HUES6 (cell line): Measurements from ENCODE around the gene GMPPA.

ENCODE experiments used
- H3K27ac ChIP-seq: 2 replicates; pipeline ENCODE4 v1.7.0; 2013; ENCODE audit warnings: low read depth, mild to moderate bottlenecking, low read length, inconsistent platforms
- H3K27me3 ChIP-seq: 2 replicates; pipeline ENCODE4 v1.6.1; 2013; ENCODE audit warnings: low read length; ENCODE audit not compliant: control insufficient read depth, insufficient read depth
- H3K36me3 ChIP-seq: 2 replicates; pipeline ENCODE4 v1.6.1; 2013; ENCODE audit warnings: low read length; ENCODE audit not compliant: control insufficient read depth, insufficient read depth
- H3K4me1 ChIP-seq: 2 replicates; pipeline ENCODE4 v1.6.1; 2013; ENCODE audit warnings: low read length; ENCODE audit not compliant: control insufficient read depth, insufficient read depth
- H3K4me3 ChIP-seq: 2 replicates; pipeline ENCODE4 v1.5.1; 2013; ENCODE audit warnings: low read depth, low read length
- H3K9ac ChIP-seq: one replicate; pipeline ENCODE4 v1.6.1; 2013; ENCODE audit warnings: mild to moderate bottlenecking, low read length
- H3K9me3 ChIP-seq: 2 replicates; pipeline ENCODE4 v1.6.1; 2013; ENCODE audit warnings: low read depth, low read length; ENCODE audit not compliant: control insufficient read depth, insufficient read depth

GMPPA gene

DNA sequence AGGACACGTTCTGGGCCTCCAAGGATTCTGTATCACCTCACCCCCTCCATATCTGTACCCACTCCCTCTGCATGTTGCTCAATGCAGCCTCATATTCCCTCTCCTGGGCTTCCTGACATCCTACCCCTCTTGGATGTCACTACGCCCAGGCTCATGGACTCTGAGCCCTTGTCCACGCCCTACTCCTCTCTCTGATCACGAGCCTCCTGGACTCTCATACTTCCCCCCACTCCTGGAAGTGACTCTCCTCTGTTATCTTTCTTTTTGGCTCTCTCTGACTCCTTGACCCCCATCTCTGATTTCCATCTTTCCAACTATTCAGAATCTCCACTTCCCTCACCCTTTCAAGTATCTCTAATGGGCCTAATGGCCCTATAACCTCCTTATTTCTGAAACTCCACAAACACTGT is 47.3 kb downstream of the GMPPA start:
- Histone ChIP-seq H3K4me1 (peaks cover 12% of the 10 kb centered on the region; the same call in 1 of the 2 replicates), H3K9me3 (no peaks in the 10 kb centered on the region), H3K36me3 (peaks cover 16% of the 10 kb centered on the region), H3K27me3 (peaks cover 32% of the 10 kb centered on the region), H3K4me3 (no peak overlapping the region), H3K27ac (no peak overlapping the region), H3K9ac (no peak overlapping the region)

DNA sequence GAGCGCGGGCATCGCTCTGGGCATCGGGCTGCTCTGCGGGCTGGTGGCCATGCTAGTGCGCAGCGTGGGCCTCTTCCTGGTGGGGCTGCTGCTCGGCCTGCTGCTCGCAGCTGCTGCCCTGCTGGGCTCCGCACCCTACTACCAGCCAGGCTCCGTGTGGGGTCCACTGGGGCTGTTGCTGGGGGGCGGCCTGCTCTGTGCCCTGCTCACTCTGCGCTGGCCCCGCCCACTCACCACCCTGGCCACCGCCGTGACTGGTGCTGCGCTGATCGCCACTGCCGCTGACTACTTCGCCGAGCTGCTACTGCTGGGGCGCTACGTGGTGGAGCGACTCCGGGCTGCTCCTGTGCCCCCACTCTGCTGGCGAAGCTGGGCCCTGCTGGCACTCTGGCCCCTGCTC is 48.9 kb downstream of the GMPPA start:
- Histone ChIP-seq H3K36me3 (peaks cover 11% of the 10 kb centered on the region; the same call in 1 of the 2 replicates), H3K27me3 (peaks cover 37% of the 10 kb centered on the region), H3K9me3 (no peaks in the 10 kb centered on the region), H3K9ac (no peak overlapping the region), H3K4me1 (peaks cover 10% of the 10 kb centered on the region; the same call in 1 of the 2 replicates), H3K4me3 (no peak overlapping the region), H3K27ac (no peak overlapping the region)

DNA sequence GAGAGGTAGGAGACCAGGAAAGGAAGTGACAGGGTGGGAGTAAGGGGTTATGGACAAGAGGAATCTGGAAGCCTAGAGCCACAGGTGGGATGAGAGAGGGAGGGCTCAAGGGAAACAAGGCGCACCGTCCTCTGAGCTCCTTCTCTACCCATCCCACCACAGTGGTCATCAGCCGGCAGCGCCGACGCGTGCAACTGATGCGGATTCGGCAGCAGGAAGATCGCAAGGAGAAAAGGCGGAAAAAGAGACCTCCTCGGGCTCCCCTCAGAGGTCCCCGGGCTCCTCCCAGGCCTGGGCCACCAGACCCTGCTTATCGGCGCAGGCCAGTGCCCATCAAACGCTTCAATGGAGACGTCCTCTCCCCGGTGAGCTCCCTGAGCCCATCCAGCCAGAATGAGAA is 50.3 kb downstream of the GMPPA start:
- peaks cover 16% of the 10 kb centered on the region; the same call in 1 of the 2 replicates for H3K4me1 ChIP-seq
- no peaks in the 10 kb centered on the region for H3K9me3 ChIP-seq
- no peak overlapping the region for H3K27ac ChIP-seq
- no peak overlapping the region for H3K9ac ChIP-seq
- peaks cover 11% of the 10 kb centered on the region; the same call in 1 of the 2 replicates for H3K36me3 ChIP-seq
- peaks cover 50% of the 10 kb centered on the region for H3K27me3 ChIP-seq
- no peak overlapping the region for H3K4me3 ChIP-seq

DNA sequence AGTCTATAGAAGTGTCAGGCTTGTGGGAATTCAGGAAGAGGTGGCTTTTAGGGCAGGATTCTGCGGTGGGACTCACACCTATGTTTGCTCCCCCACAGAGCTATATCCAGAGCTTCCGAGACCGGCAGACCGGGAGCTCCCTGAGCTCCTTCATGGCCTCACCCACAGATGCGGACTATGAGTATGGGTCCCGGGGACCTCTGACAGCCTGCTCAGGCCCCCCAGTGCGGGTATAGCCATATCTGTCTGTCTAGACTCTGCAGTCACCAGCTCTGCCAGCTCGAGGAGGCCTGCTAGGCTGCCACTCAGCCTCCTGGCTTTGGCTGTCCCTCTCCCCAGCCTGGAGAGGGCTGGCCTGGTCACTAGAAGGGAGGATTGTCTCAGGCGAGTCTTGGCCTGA is 50.9 kb downstream of the GMPPA start:
- no peak overlapping the region for H3K27ac ChIP-seq
- H3K9ac ChIP-seq: no peak overlapping the region

DNA sequence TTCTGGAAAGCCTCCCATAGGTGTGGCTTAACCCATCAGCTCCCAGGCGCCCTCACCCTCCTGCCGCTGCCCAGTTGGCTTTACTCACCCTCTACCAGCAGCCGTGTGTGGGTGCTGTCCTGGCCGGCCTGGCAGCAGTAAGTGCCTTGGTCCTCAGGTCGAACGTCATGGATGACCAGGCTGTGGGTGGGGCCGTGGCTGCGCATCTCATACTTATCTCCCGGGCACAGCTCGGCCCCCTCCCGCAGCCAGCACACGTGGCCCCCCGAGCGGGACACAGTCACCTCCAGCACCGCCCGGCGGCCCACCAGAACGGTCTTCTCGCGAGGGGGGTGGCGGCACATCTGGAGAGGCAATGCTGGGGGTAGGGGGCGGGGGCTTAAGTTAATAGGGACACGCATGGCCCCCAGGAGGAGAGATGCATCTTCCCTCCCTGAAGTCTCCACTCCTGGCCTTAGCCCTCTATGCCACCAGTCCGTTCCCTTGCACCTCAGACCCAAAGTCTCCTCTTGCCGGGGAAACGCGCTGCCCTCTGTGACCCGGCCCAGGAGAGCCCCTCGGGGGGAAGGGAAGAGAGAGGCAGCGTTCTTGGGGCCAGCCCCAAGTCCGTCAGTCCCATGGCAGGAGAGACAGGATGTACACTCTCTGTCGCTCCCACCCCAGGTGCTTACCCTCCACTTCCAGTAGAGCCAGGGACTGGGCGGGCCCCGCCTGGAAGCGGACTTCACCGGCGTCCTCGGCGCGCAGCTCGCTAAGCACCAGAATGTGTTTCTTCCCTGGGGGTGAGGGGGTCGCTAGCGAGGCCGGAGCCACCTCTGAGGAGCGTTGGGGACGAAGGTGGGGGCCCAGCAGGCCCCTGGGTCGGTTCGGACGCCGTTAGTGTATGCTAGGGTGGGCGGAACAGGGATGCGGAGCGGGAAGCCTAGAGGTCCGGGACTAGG is 53.0 kb downstream of the GMPPA start:
- Histone ChIP-seq H3K36me3 (peaks cover 19% of the 10 kb centered on the region), H3K4me1 (peaks cover 12% of the 10 kb centered on the region; the same call in 1 of the 2 replicates), H3K4me3 (peak overlapping the region; percentile 84), H3K9me3 (no peaks in the 10 kb centered on the region), H3K9ac (peak overlapping the region; percentile 73), H3K27ac (peak overlapping the region; percentile 48; the same call in 1 of the 2 replicates), H3K27me3 (peaks cover 28% of the 10 kb centered on the region)

More for the DNA sequence above, 50.9 kb downstream of the GMPPA start:
- Histone ChIP-seq H3K36me3 (peaks cover 11% of the 10 kb centered on the region; the same call in 1 of the 2 replicates), H3K4me1 (peaks cover 13% of the 10 kb centered on the region; the same call in 1 of the 2 replicates), H3K4me3 (no peak overlapping the region), H3K9me3 (no peaks in the 10 kb centered on the region), H3K27me3 (peaks cover 47% of the 10 kb centered on the region)

DNA sequence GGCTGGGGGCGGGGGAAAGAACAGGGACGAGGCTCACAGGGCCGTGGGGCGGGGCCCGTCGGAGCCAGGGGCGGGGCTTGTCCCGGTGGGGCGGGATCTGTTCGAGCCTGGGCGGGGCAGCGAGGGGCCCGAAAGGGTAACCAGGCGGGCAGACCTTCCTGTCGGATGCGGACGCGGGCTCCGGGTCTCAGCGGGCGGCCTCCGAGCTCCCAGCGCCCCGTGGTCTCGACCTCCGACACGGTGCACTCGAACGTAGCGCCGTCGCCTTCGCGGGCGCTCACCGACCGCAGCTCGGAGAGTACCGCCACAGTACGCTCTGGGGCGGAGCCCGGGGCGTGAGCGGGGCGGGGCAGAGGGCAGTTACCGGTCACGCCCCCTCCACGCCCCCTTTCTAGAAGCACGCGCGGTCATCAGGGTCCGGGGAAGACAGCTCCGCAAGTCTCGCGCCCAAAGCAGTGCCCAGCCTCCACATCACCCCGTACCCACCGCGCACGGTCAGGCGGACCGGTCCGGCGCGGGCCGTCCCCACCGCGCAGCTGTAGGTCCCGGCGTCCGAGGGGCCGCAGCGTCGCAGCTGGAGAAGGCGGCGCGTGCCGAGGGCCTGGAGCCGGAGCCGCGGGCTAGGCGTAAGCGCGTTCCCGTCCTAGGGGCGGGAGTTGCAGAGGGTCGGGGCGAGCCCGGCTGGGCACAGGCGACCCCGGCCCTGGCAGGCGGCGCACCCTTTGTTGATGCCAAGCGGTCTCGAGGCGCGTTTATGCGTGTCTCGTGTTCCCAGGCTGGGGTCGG is 53.9 kb downstream of the GMPPA start:
- Histone ChIP-seq H3K27me3 (peaks cover 28% of the 10 kb centered on the region), H3K9ac (peak overlapping the region; percentile 73), H3K36me3 (peaks cover 21% of the 10 kb centered on the region), H3K4me1 (peaks cover 12% of the 10 kb centered on the region; the same call in 1 of the 2 replicates), H3K9me3 (no peaks in the 10 kb centered on the region), H3K4me3 (peak overlapping the region; percentile 84), H3K27ac (no peak overlapping the region)

DNA sequence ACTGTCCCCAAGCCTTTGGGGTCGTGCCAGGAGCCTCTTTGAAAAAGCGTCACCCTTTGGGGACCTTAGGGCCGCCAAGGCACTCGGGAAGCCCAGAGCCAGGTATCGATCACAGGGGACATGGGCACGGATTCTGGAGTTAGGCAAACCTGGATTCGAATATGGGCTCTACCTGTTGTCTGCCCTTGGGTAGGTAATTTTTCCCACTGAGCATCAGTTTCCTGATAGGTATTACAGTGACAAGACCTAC is 54.4 kb downstream of the GMPPA start:
- Histone ChIP-seq H3K9me3 (no peaks in the 10 kb centered on the region), H3K9ac (peak overlapping the region; percentile 53), H3K4me1 (peaks cover 12% of the 10 kb centered on the region; the same call in 1 of the 2 replicates), H3K27me3 (peaks cover 28% of the 10 kb centered on the region), H3K27ac (no peak overlapping the region), H3K4me3 (peak overlapping the region; percentile 84), H3K36me3 (peaks cover 17% of the 10 kb centered on the region)

DNA sequence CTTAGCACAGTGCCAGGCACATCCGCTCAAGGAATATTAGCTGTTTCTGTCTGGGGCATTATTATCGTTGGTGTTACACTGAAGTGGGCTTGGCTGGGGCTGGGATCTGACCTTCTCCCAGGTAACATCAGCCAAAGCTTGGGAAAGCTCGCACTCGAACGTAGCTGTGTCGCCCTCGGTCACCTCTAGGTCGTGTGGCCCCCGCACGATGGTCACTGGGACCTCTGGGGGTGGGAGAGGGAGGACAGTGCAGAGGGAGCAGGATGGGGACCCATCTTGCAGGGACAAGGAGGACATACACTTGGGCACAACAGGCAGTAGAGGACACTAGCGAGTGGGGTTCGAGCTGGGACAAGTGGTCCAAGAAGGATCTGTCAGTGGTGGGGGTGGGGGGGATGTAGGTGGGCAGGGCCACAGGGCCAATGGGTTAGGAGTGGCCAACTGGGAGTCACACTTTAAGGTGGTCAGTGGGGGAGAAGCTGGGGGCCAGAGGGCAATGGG is 54.8 kb downstream of the GMPPA start:
- H3K9ac ChIP-seq: no peak overlapping the region
- no peaks in the 10 kb centered on the region for H3K9me3 ChIP-seq

DNA sequence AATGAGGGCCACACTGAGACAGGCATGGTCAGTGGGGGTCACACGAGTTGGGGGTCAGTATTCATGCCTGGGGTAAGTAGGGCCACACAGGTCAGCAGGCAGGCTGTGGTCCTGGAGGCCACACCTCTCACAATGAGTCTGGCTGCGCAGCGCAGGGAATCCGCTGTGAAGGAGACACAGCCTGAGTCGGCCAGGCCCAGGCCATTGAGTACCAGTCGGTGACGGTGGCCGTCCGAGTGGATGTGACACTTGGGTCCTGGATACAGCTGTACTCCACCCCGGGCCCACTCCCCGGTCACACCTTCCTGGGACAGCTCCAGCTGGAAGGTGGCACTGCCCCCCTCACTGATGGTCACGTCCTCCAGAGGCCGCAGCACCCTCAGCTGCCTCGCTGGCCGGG is 55.7 kb downstream of the GMPPA start:
- no peak overlapping the region for H3K27ac ChIP-seq
- H3K4me3 ChIP-seq: no peak overlapping the region
- no peaks in the 10 kb centered on the region for H3K9me3 ChIP-seq
- H3K27me3 ChIP-seq: peaks cover 28% of the 10 kb centered on the region
- H3K36me3 ChIP-seq: peaks cover 20% of the 10 kb centered on the region
- H3K9ac ChIP-seq: no peak overlapping the region
- H3K4me1 ChIP-seq: peaks cover 12% of the 10 kb centered on the region; the same call in 1 of the 2 replicates

More for the DNA sequence above, 54.8 kb downstream of the GMPPA start:
- Histone ChIP-seq H3K27ac (no peak overlapping the region), H3K27me3 (peaks cover 28% of the 10 kb centered on the region), H3K36me3 (peaks cover 14% of the 10 kb centered on the region), H3K4me3 (peak overlapping the region; percentile 84), H3K4me1 (peaks cover 12% of the 10 kb centered on the region; the same call in 1 of the 2 replicates)

DNA sequence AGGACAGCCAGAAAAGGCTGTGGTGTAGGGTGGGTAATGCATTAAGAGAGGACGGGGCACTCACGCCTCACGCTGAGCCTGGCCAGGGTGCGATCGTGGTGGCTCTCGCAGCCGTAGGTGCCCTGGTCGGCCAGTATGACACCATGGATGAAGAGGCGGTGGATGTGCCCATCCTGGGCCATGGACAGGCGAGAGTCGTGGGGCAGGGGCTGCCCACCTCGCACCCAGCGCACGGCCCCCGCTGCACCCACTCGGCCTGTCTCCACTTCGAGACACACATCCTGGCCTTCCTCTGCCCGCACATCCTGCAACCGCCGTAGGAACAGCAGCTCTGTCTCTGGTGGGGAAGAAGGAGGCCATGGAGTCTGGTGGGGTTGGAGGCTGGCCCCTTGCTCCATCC is 57.3 kb downstream of the GMPPA start:
- H3K4me1 ChIP-seq: peaks cover 21% of the 10 kb centered on the region
- no peak overlapping the region for H3K27ac ChIP-seq
- H3K9ac ChIP-seq: no peak overlapping the region
- no peaks in the 10 kb centered on the region for H3K9me3 ChIP-seq
- no peak overlapping the region for H3K4me3 ChIP-seq
- H3K27me3 ChIP-seq: peaks cover 22% of the 10 kb centered on the region
- H3K36me3 ChIP-seq: peaks cover 21% of the 10 kb centered on the region
